Activated naive CD8-positive, alpha-beta T cell (primary cell): Measurements from ENCODE around the gene SGK2.

Experiments used
- H3K27ac Mint-ChIP-seq: one replicate; pipeline ENCODE4 v1.8.0; 2021; ENCODE audit warnings: mixed read lengths
- H3K27me3 Mint-ChIP-seq: one replicate; pipeline ENCODE4 v1.8.0; 2021; ENCODE audit warnings: mixed read lengths
- H3K36me3 Mint-ChIP-seq: one replicate; pipeline ENCODE4 v1.8.0; 2021; ENCODE audit warnings: mixed read lengths
- H3K4me1 Mint-ChIP-seq: one replicate; pipeline ENCODE4 v1.8.0; 2021; ENCODE audit warnings: low read depth, mixed read lengths
- H3K4me3 Mint-ChIP-seq: one replicate; pipeline ENCODE4 v1.8.0; 2021; ENCODE audit warnings: mild to moderate bottlenecking, mixed read lengths
- H3K9me3 Mint-ChIP-seq: one replicate; pipeline ENCODE4 v1.8.0; 2021; ENCODE audit warnings: low read depth, mixed read lengths

Gene SGK2

GRCh38 chr20:43532416-43533055 lies 26.3 kb upstream of the SGK2 start:
- Mint-ChIP-seq H3K27me3 (no peaks in the 10 kb centered on the region), H3K4me1 (no peaks in the 10 kb centered on the region), H3K4me3 (no peak overlapping the region), H3K9me3 (no peaks in the 10 kb centered on the region), H3K27ac (no peak overlapping the region), H3K36me3 (no peaks in the 10 kb centered on the region)

GRCh38 chr20:43533060-43533459 lies 25.8 kb upstream of the SGK2 start:
- H3K27ac Mint-ChIP-seq = no peak overlapping the region
- no peaks in the 10 kb centered on the region for H3K27me3 Mint-ChIP-seq
- H3K9me3 Mint-ChIP-seq = no peaks in the 10 kb centered on the region
- H3K4me1 Mint-ChIP-seq = no peaks in the 10 kb centered on the region
- no peaks in the 10 kb centered on the region for H3K36me3 Mint-ChIP-seq
- no peak overlapping the region for H3K4me3 Mint-ChIP-seq

- H3K36me3 Mint-ChIP-seq = no peaks in the 10 kb centered on the region
- H3K27ac Mint-ChIP-seq = no peak overlapping the region
- H3K27me3 Mint-ChIP-seq = no peaks in the 10 kb centered on the region
- H3K4me1 Mint-ChIP-seq = no peaks in the 10 kb centered on the region
- no peak overlapping the region for H3K4me3 Mint-ChIP-seq
- no peaks in the 10 kb centered on the region for H3K9me3 Mint-ChIP-seq
Measured at GRCh38 chr20:43534016-43534415, 24.8 kb upstream of the SGK2 start.

- Mint-ChIP-seq H3K36me3 (no peaks in the 10 kb centered on the region), H3K27me3 (no peaks in the 10 kb centered on the region), H3K4me1 (no peaks in the 10 kb centered on the region), H3K9me3 (no peaks in the 10 kb centered on the region), H3K4me3 (no peak overlapping the region), H3K27ac (no peak overlapping the region)
Measured at GRCh38 chr20:43534791-43535350, 24.0 kb upstream of the SGK2 start.

- Mint-ChIP-seq H3K27ac (no peak overlapping the region), H3K4me3 (no peak overlapping the region), H3K36me3 (no peaks in the 10 kb centered on the region), H3K27me3 (no peaks in the 10 kb centered on the region), H3K4me1 (no peaks in the 10 kb centered on the region), H3K9me3 (no peaks in the 10 kb centered on the region)
Measured at GRCh38 chr20:43535370-43536004, 23.3 kb upstream of the SGK2 start.

- no peak overlapping the region for H3K4me3 Mint-ChIP-seq
- no peaks in the 10 kb centered on the region for H3K9me3 Mint-ChIP-seq
- no peaks in the 10 kb centered on the region for H3K27me3 Mint-ChIP-seq
- no peaks in the 10 kb centered on the region for H3K36me3 Mint-ChIP-seq
- H3K27ac Mint-ChIP-seq = no peak overlapping the region
- no peaks in the 10 kb centered on the region for H3K4me1 Mint-ChIP-seq
Measured at GRCh38 chr20:43536041-43536816, 22.6 kb upstream of the SGK2 start.

GRCh38 chr20:43536817-43537440 lies 21.9 kb upstream of the SGK2 start:
- H3K4me3 Mint-ChIP-seq = no peak overlapping the region
- H3K4me1 Mint-ChIP-seq = no peaks in the 10 kb centered on the region
- H3K9me3 Mint-ChIP-seq = no peaks in the 10 kb centered on the region
- no peaks in the 10 kb centered on the region for H3K27me3 Mint-ChIP-seq
- H3K36me3 Mint-ChIP-seq = no peaks in the 10 kb centered on the region
- H3K27ac Mint-ChIP-seq = no peak overlapping the region

GRCh38 chr20:43537921-43538877 lies 20.6 kb upstream of the SGK2 start:
- Mint-ChIP-seq H3K9me3 (no peaks in the 10 kb centered on the region), H3K36me3 (no peaks in the 10 kb centered on the region), H3K4me1 (no peaks in the 10 kb centered on the region), H3K4me3 (no peak overlapping the region), H3K27ac (no peak overlapping the region), H3K27me3 (no peaks in the 10 kb centered on the region)

- Mint-ChIP-seq H3K9me3 (no peaks in the 10 kb centered on the region), H3K27me3 (no peaks in the 10 kb centered on the region), H3K4me1 (no peaks in the 10 kb centered on the region), H3K4me3 (no peak overlapping the region), H3K36me3 (no peaks in the 10 kb centered on the region), H3K27ac (no peak overlapping the region)
Measured at GRCh38 chr20:43538878-43539700, 19.7 kb upstream of the SGK2 start.

- Mint-ChIP-seq H3K4me3 (no peak overlapping the region), H3K36me3 (no peaks in the 10 kb centered on the region), H3K9me3 (no peaks in the 10 kb centered on the region), H3K4me1 (no peaks in the 10 kb centered on the region), H3K27ac (no peak overlapping the region), H3K27me3 (no peaks in the 10 kb centered on the region)
Measured at GRCh38 chr20:43539975-43540672, 18.7 kb upstream of the SGK2 start.

- Mint-ChIP-seq H3K27ac (no peak overlapping the region), H3K4me1 (no peaks in the 10 kb centered on the region), H3K36me3 (no peaks in the 10 kb centered on the region), H3K27me3 (no peaks in the 10 kb centered on the region), H3K9me3 (no peaks in the 10 kb centered on the region), H3K4me3 (no peak overlapping the region)
Measured at GRCh38 chr20:43540673-43541060, 18.2 kb upstream of the SGK2 start.

- no peaks in the 10 kb centered on the region for H3K36me3 Mint-ChIP-seq
- no peak overlapping the region for H3K4me3 Mint-ChIP-seq
- no peaks in the 10 kb centered on the region for H3K27me3 Mint-ChIP-seq
- H3K9me3 Mint-ChIP-seq = no peaks in the 10 kb centered on the region
- no peak overlapping the region for H3K27ac Mint-ChIP-seq
- H3K4me1 Mint-ChIP-seq = no peaks in the 10 kb centered on the region
Measured at GRCh38 chr20:43541214-43541613, 17.6 kb upstream of the SGK2 start.

- H3K27ac Mint-ChIP-seq = no peak overlapping the region
- H3K36me3 Mint-ChIP-seq = peaks cover 3% of the 10 kb centered on the region
- no peaks in the 10 kb centered on the region for H3K4me1 Mint-ChIP-seq
- H3K9me3 Mint-ChIP-seq = no peaks in the 10 kb centered on the region
- H3K27me3 Mint-ChIP-seq = no peaks in the 10 kb centered on the region
- H3K4me3 Mint-ChIP-seq = no peak overlapping the region
Measured at GRCh38 chr20:43542161-43542560, 16.7 kb upstream of the SGK2 start.
